ENCODE results near the gene PRKG1.

- TF ChIP-seq CTCF (conservative IDR thresholded peaks at IDR 0.05; ENCODE audit: low read depth, low read length) (no peak), EZH2phosphoT487 (IDR thresholded peaks at IDR 0.05; ENCODE audit: borderline replicate concordance, low read length) (no peak)
Observed at GRCh38 chr10:51090190-51090589, 15.9 kb downstream of the PRKG1 start.
